MM.1S (cell line): ENCODE measurements around the gene PCCA.
"Not testable (repeated sequence)": the region's sequence is repeated elsewhere in the genome, so short reads cannot be mapped to it uniquely, and the experiment has no call there.

ENCODE experiments used
- EZH2 ChIP-seq: fragments of 300-600 bp; sonication (generic); optimal IDR thresholded peaks from 2 replicates; pipeline ENCODE3; 2017; ENCODE audit warnings: low read depth, mild to moderate bottlenecking, antibody characterized with exemption, low read length, mixed read lengths
- EZH2phosphoT487 ChIP-seq: fragments of 300-600 bp; sonication (generic); IDR thresholded peaks from 2 replicates; pipeline ENCODE4 v1.6.1; 2018; ENCODE audit warnings: antibody characterized with exemption, low read length
- TF ChIP-seq, protein P1 (sequence below): fragments of 300-600 bp; sonication (generic); IDR thresholded peaks from 2 replicates; pipeline ENCODE4 v1.5.1; 2016; ENCODE audit warnings: antibody characterized with exemption, low read length, mixed read lengths

DNA sequence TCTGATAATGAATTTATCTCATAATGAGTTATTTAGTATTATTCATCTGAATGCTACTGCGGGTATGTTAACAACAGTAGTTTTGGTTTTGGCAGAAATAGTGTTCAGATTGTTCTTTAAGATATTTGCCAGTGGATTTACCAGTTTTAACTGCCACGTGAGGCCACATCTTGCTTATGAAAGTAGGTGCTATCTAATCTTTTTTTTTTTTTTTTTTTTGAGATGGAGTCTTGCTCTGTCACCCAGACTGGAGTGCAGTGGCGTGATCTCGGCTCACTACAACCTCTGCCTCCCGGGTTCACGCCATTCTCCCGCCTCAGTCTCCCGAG lies 10.2 kb downstream of the PCCA start:
- TF ChIP-seq, protein P1, sequence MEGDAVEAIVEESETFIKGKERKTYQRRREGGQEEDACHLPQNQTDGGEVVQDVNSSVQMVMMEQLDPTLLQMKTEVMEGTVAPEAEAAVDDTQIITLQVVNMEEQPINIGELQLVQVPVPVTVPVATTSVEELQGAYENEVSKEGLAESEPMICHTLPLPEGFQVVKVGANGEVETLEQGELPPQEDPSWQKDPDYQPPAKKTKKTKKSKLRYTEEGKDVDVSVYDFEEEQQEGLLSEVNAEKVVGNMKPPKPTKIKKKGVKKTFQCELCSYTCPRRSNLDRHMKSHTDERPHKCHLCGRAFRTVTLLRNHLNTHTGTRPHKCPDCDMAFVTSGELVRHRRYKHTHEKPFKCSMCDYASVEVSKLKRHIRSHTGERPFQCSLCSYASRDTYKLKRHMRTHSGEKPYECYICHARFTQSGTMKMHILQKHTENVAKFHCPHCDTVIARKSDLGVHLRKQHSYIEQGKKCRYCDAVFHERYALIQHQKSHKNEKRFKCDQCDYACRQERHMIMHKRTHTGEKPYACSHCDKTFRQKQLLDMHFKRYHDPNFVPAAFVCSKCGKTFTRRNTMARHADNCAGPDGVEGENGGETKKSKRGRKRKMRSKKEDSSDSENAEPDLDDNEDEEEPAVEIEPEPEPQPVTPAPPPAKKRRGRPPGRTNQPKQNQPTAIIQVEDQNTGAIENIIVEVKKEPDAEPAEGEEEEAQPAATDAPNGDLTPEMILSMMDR: not testable (repeated sequence)
- not testable (repeated sequence) for TF ChIP-seq EZH2, EZH2phosphoT487
